GM18507 (cell line): ENCODE measurements around the gene MED7.
A peak's percentile ranks its signal among the peaks of the same experiment; 100 is the strongest.

ENCODE experiments used
- DNase-seq: peaks from one replicate; pipeline ENCODE4 v3.0.0; 2011; ENCODE audit warnings: low read depth; ENCODE audit not compliant: insufficient read length; ENCODE audit errors: extremely low spot score
- FAIRE-seq: peaks from 2 replicates; lab custom pipeline; 2011; peaks lifted over from hg19 to GRCh38; lab: Jason Lieb, UNC

The MED7 gene

DNA sequence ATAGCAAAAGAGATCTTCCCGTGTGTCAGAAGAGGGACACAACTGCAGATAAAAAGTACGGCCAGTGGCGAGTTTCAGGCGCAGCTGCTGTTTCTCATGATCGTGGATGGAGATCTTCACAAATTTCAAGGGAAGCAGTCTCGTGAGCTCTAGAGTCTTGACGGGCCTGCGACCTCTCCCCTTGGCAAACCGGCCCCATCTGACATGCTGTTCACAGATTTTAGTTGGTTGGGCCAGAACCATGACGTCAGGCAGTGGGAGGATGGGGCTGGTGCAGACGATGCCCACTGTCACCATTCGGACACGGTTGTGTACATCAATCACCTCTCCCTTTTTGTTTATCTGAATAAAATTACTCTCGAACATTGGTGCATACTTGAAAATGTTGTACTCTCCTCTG lies 23.0 kb upstream of the MED7 start:
- DNase-seq (no peak), FAIRE-seq (no peak)

DNA sequence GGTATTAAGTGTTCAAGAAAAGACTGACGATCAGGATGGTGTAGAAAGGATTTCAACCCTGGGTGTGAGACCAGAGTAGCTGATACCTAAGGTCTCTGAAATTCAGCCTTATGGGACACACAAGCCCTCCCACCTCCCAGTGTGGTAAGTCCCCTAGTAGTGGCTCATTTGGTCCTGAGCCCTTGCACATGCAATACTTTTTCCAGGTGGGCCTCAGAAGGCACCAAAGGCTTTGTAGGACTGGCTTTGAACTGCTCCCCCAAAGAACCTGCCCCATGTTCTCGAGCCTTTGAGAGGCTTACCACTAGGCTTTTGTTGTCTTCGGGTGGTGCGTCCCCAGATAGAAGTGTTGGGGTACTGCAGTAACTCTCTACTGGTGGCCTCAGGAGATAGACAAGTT lies 22.6 kb upstream of the MED7 start:
- DNase-seq (no peak), FAIRE-seq (no peak)

DNA sequence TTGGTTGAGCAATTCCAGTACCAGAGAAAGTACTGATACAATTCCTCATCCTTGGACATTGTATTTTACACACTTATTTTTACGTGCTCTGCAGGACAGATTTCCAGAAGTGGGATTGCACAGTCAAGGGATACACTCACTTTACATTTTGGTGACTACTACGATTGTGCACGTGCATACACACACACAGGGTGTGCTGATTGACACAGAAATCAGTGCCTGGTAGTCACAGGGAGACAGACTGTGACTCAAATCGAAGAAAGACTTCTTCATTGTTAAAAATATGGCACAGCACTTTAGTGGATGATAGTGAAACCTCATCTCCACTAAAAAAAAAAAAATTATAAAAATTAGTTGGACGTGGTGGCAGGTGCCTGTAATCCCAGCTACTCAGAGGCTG lies 21.9 kb upstream of the MED7 start:
- FAIRE-seq (no peak), DNase-seq (no peak)

DNA sequence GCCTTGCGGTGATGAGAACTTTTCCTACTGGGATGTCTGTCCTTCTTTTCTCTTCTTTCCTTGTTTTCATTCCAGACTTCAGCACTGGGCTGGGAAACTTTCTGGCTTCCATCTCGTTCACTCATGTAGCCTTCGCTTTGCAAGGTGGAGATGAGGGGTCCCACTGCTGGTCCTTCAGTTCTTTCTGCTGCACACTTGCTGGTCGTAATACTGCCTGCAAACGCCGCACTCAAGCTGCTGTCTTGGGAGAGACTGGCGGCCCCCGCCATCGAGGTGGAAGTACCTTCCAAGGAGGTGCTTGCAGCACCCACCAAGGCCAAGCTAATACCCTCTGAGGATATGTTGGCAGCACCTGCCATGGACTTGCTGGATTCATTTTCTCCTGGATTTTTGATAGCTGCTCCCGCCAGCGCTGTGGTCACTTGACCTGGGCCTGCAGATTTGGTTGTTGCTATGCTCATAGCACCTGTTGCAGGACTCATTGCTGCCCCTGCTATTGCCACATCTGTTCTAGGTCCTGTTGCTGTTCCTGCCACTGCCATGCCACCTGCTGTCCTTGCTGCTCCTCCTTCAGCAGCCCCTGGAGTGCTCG lies 20.4 kb upstream of the MED7 start:
- DNase-seq, result no peak
- FAIRE-seq, result no peak

DNA sequence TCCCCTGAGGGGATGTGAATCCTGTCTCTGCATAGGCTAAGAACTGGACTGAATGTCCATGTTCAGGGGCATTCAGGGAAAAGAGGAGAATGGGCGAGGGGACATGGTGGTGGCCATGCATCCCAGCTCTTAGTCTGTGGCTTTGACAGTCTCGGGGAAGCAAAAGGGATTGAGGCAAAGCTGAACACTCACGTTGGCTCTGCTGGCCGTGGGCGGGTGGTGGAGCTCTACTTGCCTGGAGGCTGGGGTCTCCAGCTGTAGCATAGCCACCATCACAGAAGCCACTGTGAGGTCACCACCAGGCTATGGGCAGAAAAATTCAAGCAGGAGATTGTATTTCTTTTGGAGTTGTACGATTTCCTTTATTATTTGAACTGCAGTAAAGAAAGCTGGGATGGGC lies 19.3 kb upstream of the MED7 start:
- no peak for DNase-seq
- FAIRE-seq, result no peak

DNA sequence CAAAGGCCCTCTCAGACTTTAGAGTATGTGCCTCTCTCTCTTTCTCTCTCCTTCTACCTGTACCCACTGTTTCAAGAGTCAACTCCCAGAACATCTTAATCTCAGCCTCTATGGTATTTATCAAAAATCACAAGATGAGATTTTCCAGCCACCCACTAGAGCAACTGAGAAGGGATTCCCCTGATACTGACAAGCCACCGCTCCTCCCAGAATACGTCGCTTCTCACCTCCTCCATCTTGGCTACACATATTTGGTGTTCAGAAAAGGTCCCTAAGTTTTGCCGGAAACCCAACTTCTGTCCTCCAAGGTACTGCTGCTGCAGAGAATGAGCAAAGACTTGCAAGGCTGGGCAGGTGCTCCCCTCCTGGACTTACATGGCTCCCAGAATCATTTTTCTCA lies 17.3 kb upstream of the MED7 start:
- no peak for FAIRE-seq
- DNase-seq, result no peak

DNA sequence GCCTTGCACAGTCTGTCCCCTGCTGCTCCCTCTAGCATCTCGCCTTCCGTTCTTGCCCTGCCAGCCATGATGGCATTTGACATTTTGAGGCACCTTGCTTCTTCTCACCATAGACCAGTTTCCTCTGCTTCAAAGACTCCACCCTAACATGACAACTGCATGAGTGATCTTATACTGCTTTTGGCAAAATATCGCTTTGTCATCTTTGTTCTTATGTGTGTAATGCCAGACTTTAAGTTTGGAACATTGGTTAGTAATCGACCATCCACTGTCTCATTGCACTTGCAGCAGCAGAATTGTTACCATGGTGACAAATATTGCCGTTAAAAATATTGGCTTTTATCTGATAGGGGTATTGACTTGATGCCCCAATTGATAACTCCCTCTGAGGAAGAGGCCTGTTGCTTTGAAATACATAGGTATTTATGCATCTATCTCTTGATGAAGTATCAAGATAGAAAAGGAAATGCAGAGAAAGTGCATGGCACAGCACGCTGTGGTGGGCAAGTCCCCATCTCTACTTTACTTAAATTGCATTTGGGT lies 16.6 kb upstream of the MED7 start:
- DNase-seq (no peak), FAIRE-seq (no peak)

DNA sequence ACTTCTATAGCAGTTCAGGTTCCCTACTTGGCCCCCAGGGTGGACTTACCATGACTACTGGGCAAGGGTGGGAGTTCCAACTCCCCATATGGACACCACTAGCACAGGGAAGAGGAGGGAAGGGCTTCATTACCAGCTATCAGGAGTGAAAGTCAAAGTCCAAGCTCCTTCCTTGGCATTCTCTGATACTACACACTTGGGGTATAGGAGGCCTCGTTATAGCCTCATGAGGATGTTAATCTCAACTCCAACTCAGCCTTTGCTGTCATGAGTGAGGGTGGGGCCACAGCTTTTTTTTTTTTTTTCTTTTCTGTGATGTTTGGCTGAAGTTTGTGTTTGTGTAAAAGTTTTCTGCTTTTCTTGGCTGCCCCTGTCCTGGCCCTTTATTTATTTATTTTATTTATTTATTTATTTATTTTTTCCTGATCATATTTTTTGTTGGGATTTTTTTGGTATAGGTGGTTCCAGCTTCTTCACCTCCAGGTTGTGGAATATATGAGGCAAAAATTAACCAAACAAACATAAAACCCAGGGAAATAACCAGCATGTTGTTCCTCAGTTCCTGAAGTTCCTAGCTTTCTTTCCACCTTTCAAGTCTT lies 14.7 kb upstream of the MED7 start:
- FAIRE-seq, result no peak
- no peak for DNase-seq

DNA sequence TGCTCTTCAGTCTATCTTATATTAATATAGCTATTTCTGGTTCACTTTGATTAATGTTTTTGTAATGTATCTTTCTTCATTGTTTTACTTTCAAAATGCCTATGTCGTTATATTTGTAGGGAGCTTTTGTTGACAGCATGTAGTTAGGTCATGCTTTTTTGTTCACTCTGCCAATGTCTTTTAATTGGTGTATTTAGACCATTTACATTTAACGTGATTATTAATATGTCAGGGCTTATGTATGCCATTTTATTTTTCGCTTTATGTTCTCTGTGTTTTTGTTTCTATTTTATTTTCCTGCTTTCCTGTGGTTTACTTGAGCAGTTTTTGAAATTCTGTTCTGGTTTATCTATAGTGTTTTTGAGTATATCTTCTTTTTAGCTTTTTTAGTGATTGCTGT lies 12.6 kb upstream of the MED7 start:
- no peak for DNase-seq
- FAIRE-seq, result no peak

DNA sequence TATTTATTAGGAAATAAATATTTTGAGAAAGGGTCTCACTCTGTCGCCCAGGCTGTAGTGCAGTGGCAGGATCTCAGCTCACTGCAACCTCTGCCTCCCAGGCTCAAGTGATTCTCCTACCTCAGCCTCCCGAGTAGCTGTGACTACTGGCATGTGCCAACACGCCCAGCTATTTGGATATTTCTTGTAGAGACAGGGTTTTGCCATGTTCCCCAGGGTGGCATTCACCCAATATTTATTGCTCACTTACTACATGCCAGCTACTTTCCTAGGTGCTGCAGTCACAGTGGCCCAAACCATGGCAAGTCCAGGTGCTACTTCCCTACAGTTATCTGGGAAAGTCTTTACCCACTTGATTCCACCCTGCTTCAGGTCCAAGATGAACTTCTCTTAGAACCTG lies 8.3 kb upstream of the MED7 start:
- no peak for FAIRE-seq
- no peak for DNase-seq

DNA sequence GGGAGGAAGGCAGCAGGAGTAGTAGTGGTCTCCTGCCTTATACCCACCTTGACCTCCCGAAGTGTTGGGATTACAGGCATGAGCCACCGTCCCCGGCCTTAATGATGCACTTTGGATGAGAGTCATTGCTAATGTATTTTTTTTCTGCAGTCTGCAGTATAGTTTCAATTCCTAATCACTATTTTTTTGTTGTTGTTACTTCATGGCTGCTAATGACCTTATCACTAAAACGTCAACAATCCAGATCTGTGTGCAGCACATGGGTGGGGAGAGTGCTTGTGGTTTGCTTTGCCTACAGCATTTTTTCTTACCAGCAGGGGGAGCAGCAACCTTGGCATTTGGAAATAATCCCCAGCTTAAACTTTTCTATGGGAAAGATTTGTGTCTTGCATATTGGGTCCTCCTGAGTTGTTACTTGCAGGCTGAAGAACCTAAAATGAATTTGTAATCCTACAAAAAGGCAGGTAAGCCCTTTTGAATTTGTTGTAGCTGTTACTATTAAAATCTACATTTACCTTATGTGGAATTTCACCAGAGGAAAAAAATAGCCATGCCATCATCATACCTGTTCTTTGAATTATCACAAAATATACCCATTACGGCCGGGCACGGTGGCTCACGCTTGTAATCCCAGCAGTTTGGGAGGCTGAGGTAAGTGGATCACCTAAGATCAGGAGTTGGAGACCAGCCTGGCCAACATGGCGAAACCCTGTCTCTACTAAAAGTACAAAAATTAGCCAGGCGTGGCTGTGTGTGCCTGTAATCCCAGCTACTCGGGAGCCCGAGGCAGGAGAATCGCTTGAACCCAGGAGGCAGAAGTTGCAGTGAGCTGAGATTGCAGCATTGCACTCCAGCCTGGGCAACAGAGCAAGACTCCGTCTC lies 6.3 kb upstream of the MED7 start:
- FAIRE-seq (peak; percentile 88), DNase-seq (peak; percentile 40)

DNA sequence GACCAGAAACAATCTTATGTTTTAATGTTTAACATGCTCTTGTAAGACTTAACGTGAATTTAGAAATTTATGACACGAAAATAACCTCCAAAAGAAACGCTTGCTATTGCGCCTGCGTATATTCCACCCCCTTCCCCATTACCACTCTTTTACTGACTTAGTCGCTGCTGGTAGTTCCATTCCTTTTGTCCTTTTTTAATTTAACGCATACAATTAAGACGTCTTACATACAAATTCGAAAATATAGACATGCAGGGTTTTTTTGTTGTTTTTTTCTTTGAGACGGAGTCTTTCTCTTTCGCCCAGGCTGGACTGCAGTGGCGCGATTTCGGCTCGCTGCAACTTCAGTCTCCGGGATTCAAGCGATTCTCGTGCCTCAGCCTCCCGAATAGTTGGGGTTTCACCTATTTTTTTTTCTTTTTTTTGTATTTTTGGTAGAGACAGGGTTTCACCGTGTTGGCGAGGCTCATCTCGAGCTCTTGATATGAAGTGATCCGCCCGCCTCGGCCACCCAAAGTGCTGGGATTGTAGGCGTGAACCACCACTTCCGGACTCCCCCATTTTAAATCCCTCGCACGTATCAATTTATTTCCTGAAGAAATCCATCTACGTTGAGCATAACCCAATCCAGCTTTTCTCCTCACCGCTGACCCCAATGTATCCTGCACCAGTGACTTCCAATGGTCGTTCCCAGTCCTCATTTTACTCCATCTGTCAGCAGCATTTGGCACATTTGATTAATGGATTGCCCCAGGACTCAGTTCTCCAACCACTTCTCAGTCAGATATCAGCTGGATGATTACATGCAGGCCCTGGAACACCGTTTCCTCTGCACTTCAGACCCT lies 684 bp upstream of the MED7 start:
- DNase-seq (peak; percentile 25), FAIRE-seq (no peak)

DNA sequence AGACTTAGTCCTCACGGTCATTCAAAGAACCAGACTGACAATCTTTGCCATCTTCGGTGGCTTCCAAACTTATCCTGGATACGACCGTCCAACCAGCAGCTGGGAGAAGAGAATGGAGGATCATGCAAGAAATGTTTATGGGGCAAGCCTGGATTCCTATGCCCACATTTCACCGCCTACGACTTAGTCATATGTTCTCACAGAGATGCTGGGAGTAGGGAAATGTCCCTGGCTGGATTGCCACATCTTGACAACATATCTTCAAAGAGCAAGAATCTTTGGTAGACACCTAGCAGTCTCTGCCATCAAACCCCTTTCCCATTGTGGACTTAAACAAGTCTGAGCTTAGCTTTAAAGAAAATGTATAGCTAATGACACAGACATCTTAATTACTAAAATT lies 5.0 kb downstream of the MED7 start:
- FAIRE-seq (no peak), DNase-seq (no peak)

DNA sequence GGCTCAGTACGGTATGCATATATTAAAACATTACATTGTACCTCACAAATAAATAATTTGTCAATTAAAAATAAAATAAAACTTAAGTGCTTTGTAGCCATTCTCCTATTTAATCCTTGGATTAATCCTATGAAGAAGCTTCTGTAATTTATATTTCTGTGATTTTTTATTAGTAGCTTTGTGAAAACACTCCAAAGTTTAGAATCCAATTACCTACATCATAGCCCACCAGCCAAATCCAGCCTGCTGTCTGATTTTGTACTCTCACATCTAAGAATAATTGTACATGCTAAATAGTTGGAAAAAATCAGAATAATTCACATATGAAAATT lies 10.4 kb downstream of the MED7 start:
- DNase-seq (no peak), FAIRE-seq (no peak)

DNA sequence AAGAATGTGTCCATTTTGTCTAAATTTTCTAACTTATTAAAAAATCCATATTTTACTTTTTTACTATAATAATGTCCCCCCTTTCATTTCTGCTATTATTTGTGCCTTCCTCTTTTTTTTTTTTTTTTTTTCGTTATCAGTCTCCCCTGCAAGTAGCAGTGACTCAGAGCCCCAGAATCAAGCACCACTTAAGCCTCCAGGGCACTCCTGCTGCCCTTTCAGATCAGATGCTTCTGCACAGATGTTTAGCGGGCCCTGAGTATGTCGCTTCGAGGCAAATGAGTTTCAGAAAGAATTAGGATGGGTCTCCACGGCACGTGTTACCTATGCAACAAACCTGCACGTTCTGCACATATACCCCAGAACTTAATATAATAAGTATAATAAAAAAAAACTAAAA lies 11.7 kb downstream of the MED7 start:
- no peak for DNase-seq
- FAIRE-seq, result no peak

DNA sequence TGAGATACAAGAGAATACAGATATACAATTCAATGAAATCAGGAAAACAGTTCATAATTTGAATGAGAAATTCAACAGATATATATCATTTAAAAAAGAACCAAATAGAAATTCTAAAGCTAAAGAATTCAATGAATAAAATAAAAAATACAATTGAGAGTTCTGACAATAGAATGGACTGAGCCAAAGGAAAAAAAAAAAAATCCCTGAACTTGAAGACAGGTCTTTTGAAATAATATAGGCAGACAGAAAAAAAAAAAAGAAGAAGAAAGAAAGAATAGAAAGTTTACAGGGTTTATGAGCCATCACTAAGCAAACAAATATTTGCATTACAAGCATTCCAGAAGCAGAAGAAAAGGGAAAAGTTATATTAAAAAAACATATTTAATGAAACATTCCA lies 21.0 kb downstream of the MED7 start:
- DNase-seq, result no peak
- FAIRE-seq, result no peak

DNA sequence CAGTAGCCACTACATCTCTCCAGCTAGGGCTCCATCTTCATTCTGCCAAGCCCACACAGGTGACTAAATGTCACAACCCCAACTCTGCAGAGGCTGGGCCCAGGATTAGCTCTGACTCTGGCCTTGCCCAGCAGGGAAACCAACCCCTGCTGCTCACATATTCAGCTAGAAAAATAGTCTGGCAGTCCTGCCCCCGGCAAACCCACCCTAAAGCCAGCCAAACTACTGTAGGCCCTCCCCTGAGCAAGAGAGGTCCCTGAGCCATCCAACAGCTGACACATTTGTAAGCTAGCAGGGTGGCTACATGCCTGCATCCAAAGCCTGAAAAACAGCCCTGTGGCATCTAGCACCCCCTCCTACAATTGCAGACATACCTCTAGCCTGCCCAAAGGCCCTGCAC lies 22.6 kb downstream of the MED7 start:
- FAIRE-seq, result no peak
- DNase-seq, result no peak

DNA sequence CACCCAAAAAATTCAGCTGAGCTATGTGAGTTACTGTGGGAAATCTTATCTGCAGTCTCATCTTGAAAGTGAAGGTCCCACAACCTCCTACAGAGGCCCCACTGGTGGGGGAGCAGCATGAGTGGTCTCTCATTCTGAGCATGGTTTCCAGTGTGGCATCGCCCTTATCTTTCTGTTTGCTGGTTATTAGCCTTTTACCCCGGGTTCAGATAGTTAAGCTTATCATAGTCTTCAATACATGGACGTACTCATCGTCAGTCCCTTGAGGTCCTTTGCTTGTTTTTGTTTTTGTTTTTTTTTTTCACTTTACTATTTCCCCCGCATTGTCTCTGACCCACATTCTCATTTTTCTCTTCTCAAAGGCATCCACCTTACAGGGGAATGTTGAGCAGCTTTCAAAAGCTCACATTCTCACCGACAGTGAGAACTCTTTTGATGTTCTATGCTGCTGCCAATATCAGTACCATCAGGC lies 26.1 kb downstream of the MED7 start:
- DNase-seq (peak; percentile 9), FAIRE-seq (peak; percentile 78)

DNA sequence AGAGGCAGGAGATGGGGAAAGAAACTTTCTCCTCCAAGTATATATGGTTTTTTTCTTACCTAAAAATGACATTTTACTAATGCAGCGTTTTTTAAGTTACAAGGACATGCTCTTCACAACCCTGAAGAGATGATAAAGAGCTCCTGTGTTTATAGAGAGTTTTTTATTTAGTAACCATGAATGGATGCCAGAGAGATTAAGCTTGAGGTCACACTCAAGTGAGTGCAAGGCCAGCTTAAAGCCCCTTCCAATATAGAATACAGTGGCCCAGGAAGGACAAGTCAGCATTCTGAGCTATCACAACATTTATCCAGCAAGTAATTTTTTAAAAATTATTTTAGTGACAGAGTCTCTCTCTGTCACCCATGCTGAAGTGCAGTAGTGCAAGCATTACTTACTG lies 27.2 kb downstream of the MED7 start:
- DNase-seq, result no peak
- FAIRE-seq, result no peak

DNA sequence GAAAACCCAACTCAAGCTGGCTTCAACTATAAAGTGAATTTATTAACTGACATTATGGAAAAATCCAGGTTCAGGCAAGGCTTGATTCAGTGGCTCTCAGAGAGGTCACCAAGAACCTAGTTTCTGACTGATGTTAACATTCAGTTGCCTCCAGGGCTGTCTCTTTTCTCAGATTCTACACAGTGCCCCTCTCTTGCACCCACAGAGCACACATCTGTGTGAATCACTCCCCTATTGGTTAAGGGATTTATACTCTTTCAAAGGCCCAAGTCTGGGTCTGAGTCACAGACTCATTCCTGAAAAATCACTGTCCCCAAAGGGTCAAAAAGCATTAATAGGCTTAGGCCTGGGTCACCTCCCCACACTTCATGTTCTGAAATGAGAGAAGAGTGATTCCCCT lies 27.7 kb downstream of the MED7 start:
- DNase-seq (no peak), FAIRE-seq (no peak)
